Cerebellar cortex (tissue), 1 donor: ENCODE measurements around the gene PDZD7.
"Not testable (repeated sequence)": the region's sequence is repeated elsewhere in the genome, so short reads cannot be mapped to it uniquely, and the experiment has no call there.

Source experiments
- DNase-seq: peaks from one replicate; pipeline ENCODE4 v3.0.0-alpha.2; 2015; ENCODE audit warnings: low spot score

PDZD7 gene

GRCh38 chr10:101038484-101038883 is 7.6 kb upstream of the PDZD7 start:
- DNase-seq, result no peak

- DNase-seq, result no peak
Measured at GRCh38 chr10:101036726-101037125, 5.8 kb upstream of the PDZD7 start.

- no peak for DNase-seq
Measured at GRCh38 chr10:101035916-101036702, 5.2 kb upstream of the PDZD7 start.

GRCh38 chr10:101035314-101035713 is 4.4 kb upstream of the PDZD7 start:
- no peak for DNase-seq

- not testable (repeated sequence) for DNase-seq
Measured at GRCh38 chr10:101034404-101034803, 3.5 kb upstream of the PDZD7 start.

- no peak for DNase-seq
Measured at GRCh38 chr10:101033276-101033675, 2.3 kb upstream of the PDZD7 start.

- DNase-seq, result peak; percentile 90
Measured at GRCh38 chr10:101032637-101033224, 1.8 kb upstream of the PDZD7 start.

- DNase-seq, result peak; percentile 84
Measured at GRCh38 chr10:101031796-101032636, 1.1 kb upstream of the PDZD7 start.

- no peak for DNase-seq
Measured at GRCh38 chr10:101030496-101031127, 317 bp downstream of the PDZD7 start.

- no peak for DNase-seq
Measured at GRCh38 chr10:101029520-101030295, 1.2 kb downstream of the PDZD7 start.

- no peak for DNase-seq
Measured at GRCh38 chr10:101028446-101029337, 2.2 kb downstream of the PDZD7 start.

- DNase-seq, result no peak
Measured at GRCh38 chr10:101027106-101027720, 3.7 kb downstream of the PDZD7 start.

GRCh38 chr10:101022967-101023705 is 7.8 kb downstream of the PDZD7 start:
- DNase-seq, result no peak

- DNase-seq, result no peak
Measured at GRCh38 chr10:101021692-101022251, 9.2 kb downstream of the PDZD7 start.

GRCh38 chr10:101021239-101021638 is 9.7 kb downstream of the PDZD7 start:
- no peak for DNase-seq

GRCh38 chr10:101020427-101021075 is 10.4 kb downstream of the PDZD7 start:
- no peak for DNase-seq

- no peak for DNase-seq
Measured at GRCh38 chr10:101019440-101019703, 11.6 kb downstream of the PDZD7 start.

GRCh38 chr10:101018600-101019439 is 12.1 kb downstream of the PDZD7 start:
- peak; percentile 77 for DNase-seq
